GM12875 (cell line): ENCODE measurements around the gene SLC23A1.
A peak's percentile ranks its signal among the peaks of the same experiment; 100 is the strongest.

Experiments used
- H3K4me3 ChIP-seq: one replicate; pipeline ENCODE4 v1.5.1; 2011; ENCODE audit warnings: low read depth, low read length, control low read depth
- TF ChIP-seq, protein P1 (sequence below): IDR thresholded peaks from 2 replicates; pipeline ENCODE4 v1.5.1; 2011; ENCODE audit warnings: low read depth, mild to moderate bottlenecking, control low read depth, inconsistent platforms, low read length, moderate library complexity, borderline replicate concordance; ENCODE audit not compliant: insufficient read depth

The SLC23A1 gene

GRCh38 chr5:139399501-139400121 lies 16.5 kb upstream of the SLC23A1 start:
- TF ChIP-seq, protein P1, sequence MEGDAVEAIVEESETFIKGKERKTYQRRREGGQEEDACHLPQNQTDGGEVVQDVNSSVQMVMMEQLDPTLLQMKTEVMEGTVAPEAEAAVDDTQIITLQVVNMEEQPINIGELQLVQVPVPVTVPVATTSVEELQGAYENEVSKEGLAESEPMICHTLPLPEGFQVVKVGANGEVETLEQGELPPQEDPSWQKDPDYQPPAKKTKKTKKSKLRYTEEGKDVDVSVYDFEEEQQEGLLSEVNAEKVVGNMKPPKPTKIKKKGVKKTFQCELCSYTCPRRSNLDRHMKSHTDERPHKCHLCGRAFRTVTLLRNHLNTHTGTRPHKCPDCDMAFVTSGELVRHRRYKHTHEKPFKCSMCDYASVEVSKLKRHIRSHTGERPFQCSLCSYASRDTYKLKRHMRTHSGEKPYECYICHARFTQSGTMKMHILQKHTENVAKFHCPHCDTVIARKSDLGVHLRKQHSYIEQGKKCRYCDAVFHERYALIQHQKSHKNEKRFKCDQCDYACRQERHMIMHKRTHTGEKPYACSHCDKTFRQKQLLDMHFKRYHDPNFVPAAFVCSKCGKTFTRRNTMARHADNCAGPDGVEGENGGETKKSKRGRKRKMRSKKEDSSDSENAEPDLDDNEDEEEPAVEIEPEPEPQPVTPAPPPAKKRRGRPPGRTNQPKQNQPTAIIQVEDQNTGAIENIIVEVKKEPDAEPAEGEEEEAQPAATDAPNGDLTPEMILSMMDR: no peak
- H3K4me3 ChIP-seq: no peak overlapping the region

GRCh38 chr5:139397921-139398320 lies 14.8 kb upstream of the SLC23A1 start:
- H3K4me3 ChIP-seq: no peak overlapping the region
- TF ChIP-seq, protein P1: no peak

- TF ChIP-seq, protein P1: no peak
- no peak overlapping the region for H3K4me3 ChIP-seq
Observed at GRCh38 chr5:139396691-139397090, 13.6 kb upstream of the SLC23A1 start.

DNA sequence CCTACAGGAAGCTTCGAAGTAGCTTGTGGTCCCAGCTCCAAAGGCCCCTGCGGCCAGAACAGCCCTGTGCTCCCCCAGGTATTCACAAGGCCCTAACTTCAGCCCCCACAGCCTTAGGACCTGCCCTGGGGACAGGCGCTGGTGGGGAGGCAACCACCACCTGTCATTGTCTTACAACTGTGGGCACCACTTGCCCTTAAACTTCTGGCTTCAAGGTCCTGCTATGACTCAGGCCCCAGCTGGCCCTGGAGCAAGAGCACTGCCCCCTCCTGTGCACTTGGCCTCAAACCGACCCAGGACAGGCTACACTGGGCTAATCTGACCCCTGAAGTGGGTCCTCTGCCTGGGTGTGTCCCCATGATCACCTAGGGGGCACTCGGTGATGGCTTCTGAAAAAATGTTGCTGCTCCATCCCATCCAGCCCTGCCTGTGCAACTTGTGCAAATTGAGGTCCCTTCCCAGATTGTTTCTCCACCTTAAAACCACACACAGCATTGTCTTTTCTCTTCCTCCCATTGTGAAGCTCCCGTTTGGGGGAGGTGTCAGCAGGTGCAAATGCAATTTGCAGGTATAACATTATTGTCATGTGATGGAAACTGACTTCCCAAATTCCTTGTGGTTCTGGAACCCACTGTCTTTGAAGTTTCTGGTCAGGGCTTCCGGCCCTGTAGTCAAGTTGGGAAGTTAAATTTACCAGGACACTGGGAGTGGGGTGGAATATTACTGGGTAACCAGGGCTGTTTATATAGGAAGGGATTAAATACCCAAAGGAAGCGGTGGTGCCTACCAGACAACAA lies 12.9 kb upstream of the SLC23A1 start:
- TF ChIP-seq, protein P1: peak; percentile 2; the same call in 1 of the 2 replicates
- no peak overlapping the region for H3K4me3 ChIP-seq

- H3K4me3 ChIP-seq: peak within 1 kb of the TSS; percentile 85
- TF ChIP-seq, protein P1: no peak
Observed at GRCh38 chr5:139394654-139395566, 11.8 kb upstream of the SLC23A1 start, which contains the start of gene PROB1. TSS of gene PROB1 (minus strand) at chr5:139395104. CDS start at chr5:139395081, 23 bp downstream.

DNA sequence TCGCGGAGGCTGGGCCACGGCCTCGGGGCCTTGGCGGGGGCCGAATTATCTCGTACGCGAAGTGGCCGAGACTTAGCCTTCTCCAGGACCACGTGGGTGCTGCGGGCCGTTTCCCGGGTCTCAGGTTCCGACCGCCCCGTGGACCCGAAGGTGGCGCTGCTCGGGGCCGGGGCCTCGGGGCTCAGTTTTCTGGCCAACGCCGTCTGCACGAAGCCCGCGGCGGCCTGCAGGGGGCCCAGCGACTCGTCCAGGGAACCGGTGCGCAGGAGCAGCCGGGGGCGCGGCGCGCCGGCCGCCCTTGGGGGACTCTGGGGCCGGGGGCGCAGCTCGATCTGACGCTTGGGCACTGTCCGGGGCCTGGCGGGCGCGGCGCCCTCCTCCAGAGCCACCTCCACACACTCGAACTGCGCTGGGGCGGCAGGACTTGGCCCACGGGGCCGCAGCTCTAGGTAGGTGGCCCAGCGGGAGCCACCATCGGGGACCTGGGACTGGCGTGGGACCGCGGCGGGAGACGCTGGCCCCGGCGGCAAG lies 11.1 kb upstream of the SLC23A1 start:
- TF ChIP-seq, protein P1: peak; percentile 63; the same call in 1 of the 2 replicates
- peak overlapping the region; percentile 85 for H3K4me3 ChIP-seq
